ENCODE results near the gene MMP25. TPM values are rescaled to one million over a fixed set of nuclear protein-coding genes. Genes with fewer than 3 reads are reported as not detected.

The MMP25 gene
- total RNA-seq, 4 donors from 2014 or later, result 1.4 to 3.3 (median 2.4) TPM; not detected in 1

GRCh38 chr16:3019594-3020246 is 26.6 kb upstream of the MMP25 start:
- Histone ChIP-seq H3K27ac (peak overlapping the region in 3 of 4 donors; percentile 88 to 99 (median 97)), H3K4me3 (peak overlapping the region; percentile 59 to 79 (median 66)), H3K9me3 (no peaks in the 10 kb centered on the region), H3K36me3 (no peaks in the 10 kb centered on the region), H3K27me3 (no peaks in the 10 kb centered on the region), H3K4me1 (peaks cover 11 to 45% (median 27%) of the 10 kb centered on the region in 4 donors)
- no peak for DNase-seq
- no peak for TF ChIP-seq POLR2A (IDR thresholded peaks at IDR 0.05)
- TF ChIP-seq CTCF (IDR thresholded peaks at IDR 0.05), result no peak

GRCh38 chr16:3020247-3020603 is 26.1 kb upstream of the MMP25 start, which contains the start of gene TNFRSF12A:
TNFRSF12A (plus strand) TSS chr16:3020368; CDS start chr16:3020398, 30 bp downstream.
- H3K27ac ChIP-seq, result peak within 1 kb of the TSS; percentile 88 to 99 (median 96)
- TF ChIP-seq CTCF (IDR thresholded peaks at IDR 0.05) (peak in 3 of 6 experiments; percentile 21 to 34 (median 32)), POLR2A (IDR thresholded peaks at IDR 0.05) (peak; percentile 85 to 86)
- H3K4me1 ChIP-seq, result peaks cover 11 to 49% (median 27%) of the 10 kb centered on the region in 4 donors
- no peaks in the 10 kb centered on the region for H3K27me3 ChIP-seq
- H3K4me3 ChIP-seq, result peak within 1 kb of the TSS; percentile 59 to 79 (median 66)
- no peaks in the 10 kb centered on the region for H3K36me3 ChIP-seq
- peak; percentile 70 to 91 (median 90) for DNase-seq
- no peaks in the 10 kb centered on the region for H3K9me3 ChIP-seq

- no peak for TF ChIP-seq CTCF (IDR thresholded peaks at IDR 0.05)
- peak in 1 of 2 donors; percentile 2 for TF ChIP-seq POLR2A (IDR thresholded peaks at IDR 0.05)
- peak overlapping the region; percentile 59 to 79 (median 66) for H3K4me3 ChIP-seq
- DNase-seq, result peak; percentile 31 to 86 (median 84)
- H3K36me3 ChIP-seq, result peaks cover 0 to 2% (median 0%) of the 10 kb centered on the region in 3 donors
- H3K27me3 ChIP-seq, result no peaks in the 10 kb centered on the region
- H3K4me1 ChIP-seq, result peaks cover 11 to 49% (median 27%) of the 10 kb centered on the region in 4 donors
- peak overlapping the region; percentile 88 to 99 (median 96) for H3K27ac ChIP-seq
- H3K9me3 ChIP-seq, result no peaks in the 10 kb centered on the region
These were observed 25.5 kb upstream of the MMP25 start for GRCh38 chr16:3020604-3021448.

GRCh38 chr16:3021449-3022207 is 24.7 kb upstream of the MMP25 start:
- Histone ChIP-seq H3K4me1 (peaks cover 11 to 49% (median 27%) of the 10 kb centered on the region in 4 donors), H3K9me3 (no peaks in the 10 kb centered on the region), H3K27ac (peak overlapping the region; percentile 88 to 99 (median 96)), H3K4me3 (peak overlapping the region; percentile 59 to 79 (median 66)), H3K27me3 (no peaks in the 10 kb centered on the region), H3K36me3 (peaks cover 0 to 10% (median 0%) of the 10 kb centered on the region in 3 donors)
- DNase-seq, result peak; percentile 86 to 93 (median 88)
- TF ChIP-seq CTCF (IDR thresholded peaks at IDR 0.05), result peak in 5 of 6 experiments; percentile 18 to 50 (median 36)
- no peak for TF ChIP-seq POLR2A (IDR thresholded peaks at IDR 0.05)

GRCh38 chr16:3022208-3022683 is 24.1 kb upstream of the MMP25 start:
- TF ChIP-seq CTCF (IDR thresholded peaks at IDR 0.05), result no peak
- TF ChIP-seq POLR2A (IDR thresholded peaks at IDR 0.05), result peak in 1 of 2 donors; percentile 59
- H3K27ac ChIP-seq, result peak overlapping the region; percentile 94 to 99 (median 96)
- H3K27me3 ChIP-seq, result no peaks in the 10 kb centered on the region
- peaks cover 11 to 49% (median 27%) of the 10 kb centered on the region in 4 donors for H3K4me1 ChIP-seq
- H3K9me3 ChIP-seq, result no peaks in the 10 kb centered on the region
- peak overlapping the region; percentile 59 to 79 (median 66) for H3K4me3 ChIP-seq
- peaks cover 0 to 16% (median 0%) of the 10 kb centered on the region in 3 donors for H3K36me3 ChIP-seq
- DNase-seq, result peak; percentile 58 to 93 (median 91)

All from Peyer's patch (tissue), 4 donors.